HG02970 (cell line): Measurements from ENCODE around the gene PLEKHJ1.
A peak's percentile ranks its signal among the peaks of the same experiment; 100 is the strongest.
"Not testable (repeated sequence)": the region's sequence is repeated elsewhere in the genome, so short reads cannot be mapped to it uniquely, and the experiment has no call there.

Source experiments
- ATAC-seq: cut with Tn5 transposase; IDR thresholded peaks from one replicate; pipeline ENCODE4 v1.9.1; 2021; ENCODE audit warnings: mild to moderate bottlenecking, moderate library complexity, moderate number of reproducible peaks; ENCODE audit not compliant: unreplicated experiment, low FRiP score

Gene PLEKHJ1

GRCh38 chr19:2236314-2237050, at the start of gene PLEKHJ1, which contains the start of gene SF3A2:
TSS of gene PLEKHJ1 (minus strand) at chr19:2236329. CDS start at chr19:2236248, 81 bp downstream.
TSS of gene SF3A2 (plus strand) at chr19:2236824. CDS start at chr19:2243419, 6,595 bp downstream.
- peak; percentile 76 for ATAC-seq

GRCh38 chr19:2283835-2284507, 47.8 kb upstream of the PLEKHJ1 start:
- no peak for ATAC-seq

GRCh38 chr19:2282862-2283237, 46.7 kb upstream of the PLEKHJ1 start:
- ATAC-seq, result no peak

GRCh38 chr19:2282062-2282861, 46.1 kb upstream of the PLEKHJ1 start, which contains the start of gene PEAK3:
TSS of gene PEAK3 (minus strand) at chr19:2282175. CDS start at chr19:2280931, 1,244 bp downstream.
- ATAC-seq, result no peak

GRCh38 chr19:2281265-2282061, 45.3 kb upstream of the PLEKHJ1 start:
- not testable (repeated sequence) for ATAC-seq

GRCh38 chr19:2280633-2281264, 44.6 kb upstream of the PLEKHJ1 start:
- ATAC-seq, result no peak

- no peak for ATAC-seq
Observed at GRCh38 chr19:2278459-2279158, 42.5 kb upstream of the PLEKHJ1 start.

- ATAC-seq, result no peak
Observed at GRCh38 chr19:2277138-2277537, 41.0 kb upstream of the PLEKHJ1 start.

- no peak for ATAC-seq
Observed at GRCh38 chr19:2276429-2276986, 40.4 kb upstream of the PLEKHJ1 start.

GRCh38 chr19:2275588-2276428, 39.7 kb upstream of the PLEKHJ1 start:
- ATAC-seq, result no peak

- no peak for ATAC-seq
Observed at GRCh38 chr19:2274931-2275535, 38.9 kb upstream of the PLEKHJ1 start.

GRCh38 chr19:2274185-2274711, 38.1 kb upstream of the PLEKHJ1 start:
- ATAC-seq, result no peak

GRCh38 chr19:2273356-2274184, 37.4 kb upstream of the PLEKHJ1 start:
- no peak for ATAC-seq

- no peak for ATAC-seq
Observed at GRCh38 chr19:2271234-2272103, 35.3 kb upstream of the PLEKHJ1 start.

- no peak for ATAC-seq
Observed at GRCh38 chr19:2270423-2271233, 34.5 kb upstream of the PLEKHJ1 start.
